H4 (cell line): ENCODE data around the gene KRTAP10-8. TPM values are rescaled to one million over a fixed set of nuclear protein-coding genes. Genes with fewer than 3 reads are reported as not detected.

Experiments used
- total RNA-seq: library from RNA; depleted of rRNA; stranded (reverse); fragments of >200 nt; shearing (Covaris generic); gene quantifications from 2 replicates; pipeline ENCODE4 v1.2.3, GENCODE V29; 2014; rRNA removed

KRTAP10-8 gene
- total RNA-seq, 1 experiment from 2014 or later: not detected

Other genes with a start within 250 kb of the KRTAP10-8 start
- gene LRRC3, start 156.6 kb upstream of the KRTAP10-8 start, total RNA-seq: 0.37 and 0.52 TPM in 2 replicates
- gene KRTAP10-1, start 71.9 kb upstream of the KRTAP10-8 start, total RNA-seq: not detected in 2 replicates
- not detected in 2 replicates for gene KRTAP10-2, start 60.6 kb upstream of the KRTAP10-8 start, total RNA-seq
- gene KRTAP10-3, start 53.3 kb upstream of the KRTAP10-8 start, total RNA-seq: not detected in 2 replicates
- gene KRTAP10-4, start 38.4 kb upstream of the KRTAP10-8 start, total RNA-seq: not detected in 2 replicates
- not detected in 2 replicates for gene KRTAP10-5, start 31.5 kb upstream of the KRTAP10-8 start, total RNA-seq
- not detected in 2 replicates for gene KRTAP10-6, start 19.6 kb upstream of the KRTAP10-8 start, total RNA-seq
- not detected in 2 replicates for gene KRTAP10-7, start 11.5 kb upstream of the KRTAP10-8 start, total RNA-seq
- not detected in 2 replicates for gene KRTAP10-9, start 15.0 kb downstream of the KRTAP10-8 start, total RNA-seq
- not detected in 2 replicates for gene KRTAP10-10, start 25.3 kb downstream of the KRTAP10-8 start, total RNA-seq
- gene KRTAP10-11, start 34.3 kb downstream of the KRTAP10-8 start, total RNA-seq: not detected in 2 replicates
- not detected in 2 replicates for gene KRTAP12-4, start 42.6 kb downstream of the KRTAP10-8 start, total RNA-seq
- gene KRTAP12-3, start 45.9 kb downstream of the KRTAP10-8 start, total RNA-seq: not detected in 2 replicates
- gene KRTAP12-2, start 54.8 kb downstream of the KRTAP10-8 start, total RNA-seq: not detected in 2 replicates
- gene KRTAP12-1, start 70.1 kb downstream of the KRTAP10-8 start, total RNA-seq: not detected in 2 replicates
- gene KRTAP10-12, start 85.1 kb downstream of the KRTAP10-8 start, total RNA-seq: not detected in 2 replicates
- 0.08 TPM in 1 of 2 replicates, not detected in the other for gene TSPEAR, start 99.5 kb downstream of the KRTAP10-8 start, total RNA-seq
- 55.6 and 68.9 TPM in 2 replicates for gene UBE2G2, start 189.7 kb downstream of the KRTAP10-8 start, total RNA-seq
- gene SUMO3, start 206.0 kb downstream of the KRTAP10-8 start, total RNA-seq: 155 and 177 TPM in 2 replicates